Spleen (tissue), 11 donors: ENCODE results near the gene TMEM255B. TPM values are rescaled to one million over a fixed set of nuclear protein-coding genes. Genes with fewer than 3 reads are reported as not detected.
A peak's percentile ranks its signal among the peaks of the same experiment; 100 is the strongest.
"Not testable (repeated sequence)": the region's sequence is repeated elsewhere in the genome, so short reads cannot be mapped to it uniquely, and the experiment has no call there.

Source experiments
- DNase-seq: peaks from one replicate; pipeline ENCODE4 v3.0.0-alpha.2; 2020
- H3K27ac ChIP-seq, 8 donors: fragments of 200-600 bp; sonication (generic) in 7 of 8; 1 replicate in 4 of 8; 2 replicates in 4 of 8; pipeline versions ENCODE4 v1.5.0 to v1.8.0; 2016 to 2021; ENCODE audit warnings: inconsistent platforms in 4 of 8, mild to moderate bottlenecking in 4 of 8, moderate library complexity in 1 of 8
- H3K27me3 ChIP-seq, 7 donors: fragments of 200-600 bp; sonication (generic) in 6 of 7; replicated peaks in 1 of 7; 1 replicate in 4 of 7; 2 replicates in 3 of 7; pipeline versions ENCODE4 v1.5.0 to v1.8.0; 2016 to 2021; ENCODE audit warnings: inconsistent platforms in 3 of 7, mild to moderate bottlenecking in 1 of 7
- H3K36me3 ChIP-seq, 6 donors: fragments of 200-600 bp; sonication (generic) in 5 of 6; 1 replicate in 4 of 6; 2 replicates in 2 of 6; pipeline versions ENCODE4 v1.5.0 to v1.8.0; 2016 to 2021; ENCODE audit warnings: inconsistent platforms in 2 of 6
- H3K4me1 ChIP-seq, 6 donors: fragments of 200-600 bp; sonication (generic) in 5 of 6; 1 replicate in 3 of 6; 2 replicates in 3 of 6; pipeline versions ENCODE4 v1.5.0 to v1.8.0; 2016 to 2021; ENCODE audit warnings: inconsistent platforms in 3 of 6
- H3K4me3 ChIP-seq, 8 donors: fragments of 200-600 bp; sonication (generic) in 7 of 8; 1 replicate in 4 of 8; 2 replicates in 4 of 8; pipeline versions ENCODE4 v1.5.0 to v1.8.0; 2016 to 2021; ENCODE audit warnings: inconsistent platforms in 4 of 8, mild to moderate bottlenecking in 4 of 8, moderate library complexity in 2 of 8
- H3K9me3 ChIP-seq, 8 donors: fragments of 200-600 bp; sonication (generic) in 7 of 8; 1 replicate in 4 of 8; 2 replicates in 4 of 8; pipeline versions ENCODE4 v1.5.0 to v1.8.0; 2016 to 2021; ENCODE audit warnings: inconsistent platforms in 4 of 8
- CTCF ChIP-seq, 11 experiments: fragments of 200-600 bp in 7 of 11; fragments of 450-650 bp in 4 of 11; sonication (generic) in 4 of 11; IDR thresholded peaks in 8 of 11; conservative IDR thresholded peaks in 3 of 11; 1 replicate in 7 of 11; 2 replicates in 4 of 11; pipeline versions ENCODE4 v1.4.0 to v1.8.0; 2016 to 2021; ENCODE audit warnings: antibody characterized with exemption in 11 of 11, inconsistent platforms in 4 of 11, mild to moderate bottlenecking in 1 of 11
- POLR2A ChIP-seq, 3 donors: fragments of 450-650 bp; IDR thresholded peaks; one replicate each; pipeline ENCODE4 v1.5.1; 2017; ENCODE audit warnings: antibody characterized with exemption in 3 of 3, mild to moderate bottlenecking in 1 of 3
- POLR2AphosphoS5 ChIP-seq, 3 donors: sonication (generic); formaldehyde crosslinking; IDR thresholded peaks; one replicate each; pipeline ENCODE4 v1.5.1; 2017; ENCODE audit warnings: antibody characterized with exemption in 3 of 3
- WGBS, 5 donors: extraction: QIAGEN DNeasy Blood & Tissue Kit in 3 of 5; methylation state at CpG; one replicate each; pipeline versions ENCODE4 v1.1.5 to v1.1.7; 2013 to 2018; 5-methylcytosine and 5-hydroxymethylcytosine counted together
- intact Hi-C: fragments of 100-400 bp; cut with DNase I; formaldehyde crosslinking; loops from one replicate; pipeline ENCODE4 v1.15.0; 2023; ENCODE audit warnings: low total_unique reads
- polyA plus RNA-seq, 3 donors: library from polyadenylated mRNA; stranded (reverse); fragments of 200-250 nt; gene quantifications; one replicate each; pipeline ENCODE4 v1.2.1, GENCODE V29; 2013
- total RNA-seq, 7 donors: library from RNA; depleted of rRNA in 3 of 7; stranded (reverse); fragments of >200 nt in 3 of 7; fragmentation: NEBNext Ultra II Directional in 4 of 7; extraction: Animal tissue kit (Norgen Biotek cat#: 25700) in 4 of 7; gene quantifications; one replicate each; pipeline versions ENCODE4 v1.1.0 to v1.2.1, GENCODE V29; 2016 to 2021
- donor health status: healthy with polysubstance abuse.
- donor health status: DM: no; HTN: no; CAD: no; lungs with moderate emphysema.
- donor health status: DM: no; HTN: no; CAD: no.
- donor health status: Bipolar disorder and iron deficiency.
- donor health status: healthy.
- donor health status: DM: no; HTN: no; CAD: no.
- donor health status: DM: yes; HTN: yes; CAD: no.

The TMEM255B gene
- total and polyA plus RNA-seq, 10 donors = 5.7 to 26.9 (median 12.3) TPM

- DNase-seq = no peak
- no peaks in the 10 kb centered on the region for H3K4me1 ChIP-seq
- H3K27ac ChIP-seq = no peak overlapping the region
- TF ChIP-seq CTCF (IDR thresholded peaks at IDR 0.05 in 8 of 11, conservative IDR thresholded peaks at IDR 0.05 in 3 of 11) (no peak), POLR2AphosphoS5 (IDR thresholded peaks at IDR 0.05) (no peak), POLR2A (IDR thresholded peaks at IDR 0.05) (no peak)
- WGBS, 5 donors = 94 to 97% (median 95%) methylated on average over 19 of the region's 19 CpGs
- no peaks in the 10 kb centered on the region for H3K27me3 ChIP-seq
- intact Hi-C loops = no loop called here
- H3K36me3 ChIP-seq = peaks cover 0 to 70% (median 21%) of the 10 kb centered on the region in 6 donors
- H3K9me3 ChIP-seq = no peaks in the 10 kb centered on the region
- H3K4me3 ChIP-seq = no peak overlapping the region
Observed at GRCh38 chr13:113827021-113827420, 68.0 kb downstream of the TMEM255B start.

GRCh38 chr13:113828282-113828825, 69.3 kb downstream of the TMEM255B start:
- Histone ChIP-seq H3K27ac (no peak overlapping the region), H3K4me3 (no peak overlapping the region), H3K36me3 (peaks cover 0 to 70% (median 19%) of the 10 kb centered on the region in 6 donors), H3K27me3 (no peaks in the 10 kb centered on the region), H3K4me1 (no peaks in the 10 kb centered on the region), H3K9me3 (no peaks in the 10 kb centered on the region)
- DNase-seq = no peak
- WGBS, 5 donors = 93 to 97% (median 97%) methylated on average over 19 to 20 of the region's 20 CpGs
- no peak for TF ChIP-seq POLR2AphosphoS5 (IDR thresholded peaks at IDR 0.05)
- no peak for TF ChIP-seq POLR2A (IDR thresholded peaks at IDR 0.05)
- TF ChIP-seq CTCF (IDR thresholded peaks at IDR 0.05 in 8 of 11, conservative IDR thresholded peaks at IDR 0.05 in 3 of 11) = no peak
- intact Hi-C loops = no loop called here

GRCh38 chr13:113830426-113830950, 71.5 kb downstream of the TMEM255B start:
- H3K4me3 ChIP-seq, DNase-seq, H3K4me1 ChIP-seq, H3K27ac ChIP-seq, intact Hi-C loops, H3K27me3 ChIP-seq, H3K9me3 ChIP-seq: not testable (repeated sequence)
- peaks cover 0 to 81% (median 23%) of the 10 kb centered on the region in 6 donors for H3K36me3 ChIP-seq
- WGBS, 5 donors = 84 to 96% (median 92%) methylated on average over 8 to 22 of the region's 22 CpGs

- 90 to 95% (median 91%) methylated on average over 7 to 23 of the region's 23 CpGs for WGBS, 5 donors
- H3K36me3 ChIP-seq = peaks cover 0 to 77% (median 21%) of the 10 kb centered on the region in 6 donors
- no peak overlapping the region for H3K27ac ChIP-seq
- no peak for DNase-seq
- H3K9me3 ChIP-seq = no peaks in the 10 kb centered on the region
- TF ChIP-seq POLR2AphosphoS5 (IDR thresholded peaks at IDR 0.05) (peak in 1 of 3 donors; percentile 22), POLR2A (IDR thresholded peaks at IDR 0.05) (no peak)
- no peaks in the 10 kb centered on the region for H3K4me1 ChIP-seq
- no peaks in the 10 kb centered on the region for H3K27me3 ChIP-seq
- no peak overlapping the region for H3K4me3 ChIP-seq
- intact Hi-C loops = no loop called here
Observed at GRCh38 chr13:113831061-113831460, 72.0 kb downstream of the TMEM255B start.

GRCh38 chr13:113832205-113832604, 73.2 kb downstream of the TMEM255B start:
- H3K9me3 ChIP-seq = no peaks in the 10 kb centered on the region
- H3K27ac ChIP-seq = no peak overlapping the region
- TF ChIP-seq POLR2AphosphoS5 (IDR thresholded peaks at IDR 0.05) (peak in 2 of 3 donors; percentile 9 to 42), POLR2A (IDR thresholded peaks at IDR 0.05) (no peak), CTCF (IDR thresholded peaks at IDR 0.05 in 8 of 11, conservative IDR thresholded peaks at IDR 0.05 in 3 of 11) (no peak)
- no peak for DNase-seq
- 86 to 94% (median 91%) methylated on average over 9 to 19 of the region's 19 CpGs for WGBS, 5 donors
- intact Hi-C loops = no loop called here
- peaks cover 3 to 5% (median 4%) of the 10 kb centered on the region in 6 donors for H3K4me1 ChIP-seq
- no peaks in the 10 kb centered on the region for H3K27me3 ChIP-seq
- no peak overlapping the region for H3K4me3 ChIP-seq
- peaks cover 0 to 66% (median 19%) of the 10 kb centered on the region in 6 donors for H3K36me3 ChIP-seq
